GM21825 (cell line): Measurements from ENCODE around the gene FOXN1.
"Not testable (repeated sequence)": the region's sequence is repeated elsewhere in the genome, so short reads cannot be mapped to it uniquely, and the experiment has no call there.

Experiments used
- ATAC-seq: cut with Tn5 transposase; IDR thresholded peaks from one replicate; pipeline ENCODE4 v1.9.1; 2021; ENCODE audit warnings: mild to moderate bottlenecking, moderate library complexity; ENCODE audit not compliant: unreplicated experiment

Gene FOXN1

GRCh38 chr17:28505986-28506665 lies at the start of gene FOXN1:
FOXN1 (plus strand) TSS chr17:28506348; CDS start chr17:28523970, 17,622 bp downstream.
- no peak for ATAC-seq

GRCh38 chr17:28457890-28458289 lies 48.3 kb upstream of the FOXN1 start:
- no peak for ATAC-seq

- ATAC-seq, result not testable (repeated sequence)
Observed at GRCh38 chr17:28458881-28459280, 47.3 kb upstream of the FOXN1 start.

- no peak for ATAC-seq
Observed at GRCh38 chr17:28460901-28461300, 45.2 kb upstream of the FOXN1 start.

- no peak for ATAC-seq
Observed at GRCh38 chr17:28466001-28466400, 40.1 kb upstream of the FOXN1 start.

GRCh38 chr17:28466521-28467048 lies 39.6 kb upstream of the FOXN1 start:
- no peak for ATAC-seq

GRCh38 chr17:28467456-28468025 lies 38.6 kb upstream of the FOXN1 start:
- ATAC-seq, result no peak

GRCh38 chr17:28468033-28468735 lies 38.0 kb upstream of the FOXN1 start:
- ATAC-seq, result not testable (repeated sequence)

- no peak for ATAC-seq
Observed at GRCh38 chr17:28468781-28469180, 37.4 kb upstream of the FOXN1 start.

- no peak for ATAC-seq
Observed at GRCh38 chr17:28469376-28469775, 36.8 kb upstream of the FOXN1 start.

- ATAC-seq, result no peak
Observed at GRCh38 chr17:28470266-28470913, 35.8 kb upstream of the FOXN1 start.

- no peak for ATAC-seq
Observed at GRCh38 chr17:28470914-28471366, 35.2 kb upstream of the FOXN1 start.

GRCh38 chr17:28471531-28472342 lies 34.4 kb upstream of the FOXN1 start:
- ATAC-seq, result no peak

- no peak for ATAC-seq
Observed at GRCh38 chr17:28472871-28473497, 33.2 kb upstream of the FOXN1 start.

- ATAC-seq, result no peak
Observed at GRCh38 chr17:28473542-28473941, 32.6 kb upstream of the FOXN1 start, which contains the start of gene SLC13A2. SLC13A2 (plus strand) TSS chr17:28473644; CDS start chr17:28473713, 69 bp downstream.

GRCh38 chr17:28474111-28474531 lies 32.0 kb upstream of the FOXN1 start:
- ATAC-seq, result no peak

- no peak for ATAC-seq
Observed at GRCh38 chr17:28475151-28475900, 30.8 kb upstream of the FOXN1 start.

- ATAC-seq, result no peak
Observed at GRCh38 chr17:28476076-28476865, 29.9 kb upstream of the FOXN1 start.
